Stomach (tissue), 9 donors: ENCODE measurements around the gene GSX2. TPM values are rescaled to one million over a fixed set of nuclear protein-coding genes. Genes with fewer than 3 reads are reported as not detected.

Experiments used
- DNase-seq, 2 donors: peaks; one replicate each; pipeline versions ENCODE4 v3.0.0 to v3.0.0-alpha.2; 2013 to 2019
- H3K27ac ChIP-seq, 5 donors: fragments of 200-600 bp in 4 of 5; sonication (generic) in 4 of 5; one replicate each; pipeline ENCODE4 v1.5.1; 2013 to 2019; ENCODE audit warnings: mild to moderate bottlenecking in 1 of 5, moderate library complexity in 1 of 5
- H3K27me3 ChIP-seq, 3 donors: fragments of 200-600 bp; sonication (generic); one replicate each; pipeline ENCODE4 v1.5.1; 2017 to 2019; ENCODE audit warnings: mixed run types in 1 of 3
- H3K36me3 ChIP-seq, 4 donors: fragments of 200-600 bp; sonication (generic); 1 replicate in 3 of 4; 2 replicates in 1 of 4; pipeline ENCODE4 v1.5.1; 2016 to 2019
- H3K4me1 ChIP-seq, 4 donors: fragments of 200-600 bp; sonication (generic); one replicate each; pipeline ENCODE4 v1.5.1; 2016 to 2019
- H3K4me3 ChIP-seq, 4 donors: fragments of 200-600 bp; sonication (generic) in 3 of 4; one replicate each; pipeline ENCODE4 v1.5.1; 2016 to 2019; ENCODE audit warnings: mild to moderate bottlenecking in 1 of 4
- H3K9me3 ChIP-seq, 4 donors: fragments of 200-600 bp; sonication (generic); one replicate each; pipeline ENCODE4 v1.5.1; 2016 to 2019
- EP300 ChIP-seq: sonication (generic); formaldehyde crosslinking; IDR thresholded peaks from one replicate; pipeline ENCODE4 v1.6.1; 2017; ENCODE audit warnings: antibody characterized with exemption
- POLR2A ChIP-seq, 4 donors: fragments of 450-650 bp; IDR thresholded peaks; one replicate each; pipeline ENCODE4 v1.6.1; 2016; ENCODE audit warnings: antibody characterized with exemption in 4 of 4, control low read depth in 2 of 4, mild to moderate bottlenecking in 1 of 4, moderate library complexity in 1 of 4
- POLR2AphosphoS5 ChIP-seq, 3 donors: sonication (generic); formaldehyde crosslinking; IDR thresholded peaks; one replicate each; pipeline ENCODE4 v1.6.1; 2016; ENCODE audit warnings: antibody characterized with exemption in 3 of 3
- whole genome bisulfite sequencing, 5 donors: extraction: QIAGEN DNeasy Blood & Tissue Kit in 3 of 5; methylation state at CpG; one replicate each; pipeline versions ENCODE4 v1.1.5 to v1.1.7; 2013 to 2018; 5-methylcytosine and 5-hydroxymethylcytosine counted together
- intact Hi-C: fragments of 100-400 bp; cut with DNase I; formaldehyde crosslinking; loops from one replicate; pipeline ENCODE4 v1.15.1; 2023; ENCODE audit warnings: low total_unique reads
- polyA plus RNA-seq, 3 donors: library from polyadenylated mRNA; stranded (reverse); fragments of 200-250 nt; gene quantifications; one replicate each; pipeline ENCODE4 v1.2.3, GENCODE V29; 2013
- total RNA-seq, 5 donors: library from RNA; depleted of rRNA; stranded (reverse); fragments of >200 nt; gene quantifications; one replicate each; pipeline versions ENCODE4 v1.1.0 to v1.2.3, GENCODE V29; 2014 to 2016
- TF ChIP-seq, protein P1 (sequence below), 7 experiments: fragments of 450-650 bp in 4 of 7; fragments of 200-600 bp in 3 of 7; sonication (generic) in 3 of 7; IDR thresholded peaks; one replicate each; pipeline ENCODE4 v1.5.1; 2016 to 2019; ENCODE audit warnings: antibody characterized with exemption in 7 of 7, control low read depth in 2 of 7, mild to moderate bottlenecking in 1 of 7
- donor health status: healthy with polysubstance abuse.
- donor health status: Bipolar disorder and iron deficiency.
- donor health status: healthy.

The GSX2 gene
- total and polyA plus RNA-seq, 8 donors: not detected

DNA sequence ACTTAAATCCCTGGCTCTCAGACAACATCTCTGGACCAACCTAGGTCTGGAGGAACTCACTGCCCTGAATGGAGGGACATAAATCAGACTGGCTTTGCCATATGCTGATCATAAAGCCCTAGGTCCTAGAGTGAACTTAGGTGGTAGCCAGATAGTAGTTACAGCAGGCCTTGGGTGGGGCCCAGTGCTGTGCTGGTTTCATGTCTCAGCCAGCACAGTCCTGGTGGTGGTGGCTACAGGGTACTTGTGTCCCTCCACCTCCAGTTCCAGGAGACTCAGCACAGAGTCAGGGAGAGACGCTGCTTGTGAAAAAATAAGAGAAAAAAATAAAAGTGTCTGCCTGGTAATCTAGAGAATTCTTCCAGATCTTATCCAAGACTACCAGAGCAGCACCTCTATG lies 40.3 kb downstream of the GSX2 start:
- no peaks in the 10 kb centered on the region for H3K36me3 ChIP-seq
- DNase-seq: no peak
- 92 to 100% (median 94%) methylated on average over 1 of the region's 1 CpG for WGBS, 5 donors

GRCh38 chr4:54144199-54144598 lies 44.2 kb downstream of the GSX2 start:
- Histone ChIP-seq H3K4me3 (no peak overlapping the region), H3K36me3 (no peaks in the 10 kb centered on the region), H3K27me3 (peaks cover 0 to 62% (median 15%) of the 10 kb centered on the region in 3 donors), H3K27ac (no peak overlapping the region), H3K9me3 (peaks cover 0 to 8% (median 2%) of the 10 kb centered on the region in 4 donors), H3K4me1 (peaks cover 0 to 9% (median 4%) of the 10 kb centered on the region in 4 donors)
- WGBS, 5 donors: 41 to 60% (median 49%) methylated on average over 2 of the region's 2 CpGs
- no peak for DNase-seq
- intact Hi-C loops: no loop called here
- TF ChIP-seq, protein P1, sequence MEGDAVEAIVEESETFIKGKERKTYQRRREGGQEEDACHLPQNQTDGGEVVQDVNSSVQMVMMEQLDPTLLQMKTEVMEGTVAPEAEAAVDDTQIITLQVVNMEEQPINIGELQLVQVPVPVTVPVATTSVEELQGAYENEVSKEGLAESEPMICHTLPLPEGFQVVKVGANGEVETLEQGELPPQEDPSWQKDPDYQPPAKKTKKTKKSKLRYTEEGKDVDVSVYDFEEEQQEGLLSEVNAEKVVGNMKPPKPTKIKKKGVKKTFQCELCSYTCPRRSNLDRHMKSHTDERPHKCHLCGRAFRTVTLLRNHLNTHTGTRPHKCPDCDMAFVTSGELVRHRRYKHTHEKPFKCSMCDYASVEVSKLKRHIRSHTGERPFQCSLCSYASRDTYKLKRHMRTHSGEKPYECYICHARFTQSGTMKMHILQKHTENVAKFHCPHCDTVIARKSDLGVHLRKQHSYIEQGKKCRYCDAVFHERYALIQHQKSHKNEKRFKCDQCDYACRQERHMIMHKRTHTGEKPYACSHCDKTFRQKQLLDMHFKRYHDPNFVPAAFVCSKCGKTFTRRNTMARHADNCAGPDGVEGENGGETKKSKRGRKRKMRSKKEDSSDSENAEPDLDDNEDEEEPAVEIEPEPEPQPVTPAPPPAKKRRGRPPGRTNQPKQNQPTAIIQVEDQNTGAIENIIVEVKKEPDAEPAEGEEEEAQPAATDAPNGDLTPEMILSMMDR (IDR thresholded peaks at IDR 0.05): no peak
- TF ChIP-seq POLR2A (IDR thresholded peaks at IDR 0.05) (no peak), EP300 (no peak)

More for the DNA sequence above, 40.3 kb downstream of the GSX2 start:
- Histone ChIP-seq H3K4me3 (no peak overlapping the region), H3K4me1 (peaks cover 0 to 9% (median 4%) of the 10 kb centered on the region in 4 donors), H3K27me3 (peaks cover 0 to 54% (median 9%) of the 10 kb centered on the region in 3 donors), H3K9me3 (no peaks in the 10 kb centered on the region), H3K27ac (no peak overlapping the region)
- intact Hi-C loops: no loop called here
- TF ChIP-seq EP300 (no peak), POLR2A (IDR thresholded peaks at IDR 0.05) (no peak), POLR2AphosphoS5 (IDR thresholded peaks at IDR 0.05) (no peak)
- TF ChIP-seq, protein P1 (IDR thresholded peaks at IDR 0.05): no peak

- no peak overlapping the region for H3K27ac ChIP-seq
- 34 to 66% (median 41%) methylated on average over 5 of the region's 5 CpGs for WGBS, 5 donors
- no peak for TF ChIP-seq POLR2AphosphoS5 (IDR thresholded peaks at IDR 0.05)
- TF ChIP-seq, protein P1 (IDR thresholded peaks at IDR 0.05): no peak
- no peak for TF ChIP-seq EP300
- TF ChIP-seq POLR2A (IDR thresholded peaks at IDR 0.05): no peak
- DNase-seq: peak; percentile 29 to 40
- H3K9me3 ChIP-seq: peaks cover 0 to 10% (median 3%) of the 10 kb centered on the region in 4 donors
- peaks cover 0 to 9% (median 4%) of the 10 kb centered on the region in 4 donors for H3K4me1 ChIP-seq
- intact Hi-C loops: no loop called here
- no peak overlapping the region for H3K4me3 ChIP-seq
- H3K27me3 ChIP-seq: peaks cover 0 to 62% (median 16%) of the 10 kb centered on the region in 3 donors
- H3K36me3 ChIP-seq: no peaks in the 10 kb centered on the region
These were observed 44.8 kb downstream of the GSX2 start for GRCh38 chr4:54144661-54145171.

- H3K4me3 ChIP-seq: no peak overlapping the region
- H3K4me1 ChIP-seq: peaks cover 0 to 9% (median 4%) of the 10 kb centered on the region in 4 donors
- H3K36me3 ChIP-seq: no peaks in the 10 kb centered on the region
- H3K27ac ChIP-seq: no peak overlapping the region
- peaks cover 0 to 62% (median 21%) of the 10 kb centered on the region in 3 donors for H3K27me3 ChIP-seq
- TF ChIP-seq POLR2AphosphoS5 (IDR thresholded peaks at IDR 0.05) (no peak), EP300 (no peak), POLR2A (IDR thresholded peaks at IDR 0.05) (no peak)
- TF ChIP-seq, protein P1 (IDR thresholded peaks at IDR 0.05): no peak
- intact Hi-C loops: no loop called here
- DNase-seq: no peak
- peaks cover 0 to 10% (median 3%) of the 10 kb centered on the region in 4 donors for H3K9me3 ChIP-seq
- 27 to 60% (median 51%) methylated on average over 4 of the region's 4 CpGs for WGBS, 5 donors
These were observed 46.2 kb downstream of the GSX2 start for GRCh38 chr4:54146139-54146538.
